Naive thymus-derived CD4-positive, alpha-beta T cell (primary cell): ENCODE measurements around the gene FBXO8. TPM values are rescaled to one million over a fixed set of nuclear protein-coding genes. Genes with fewer than 3 reads are reported as not detected.

Experiments
- ATAC-seq: fragments of 150-1000 bp; cut with Tn5 transposase; 2 replicates; pipeline ENCODE4 v1.10.0; 2021; ENCODE audit warnings: mild to moderate bottlenecking, moderate library complexity
- CTCF ChIA-PET: fragments of 350-600 bp; sonication (Branson Sonifier 250); formaldehyde crosslinking; loops from one replicate; lab custom pipeline; 2021; ENCODE audit warnings: antibody characterized with exemption; lab: Charles Lee
- POLR2A ChIA-PET: fragments of 350-600 bp; sonication (Branson Sonifier 250); formaldehyde crosslinking; loops from one replicate; lab custom pipeline; 2021; ENCODE audit warnings: antibody characterized with exemption, inconsistent platforms; lab: Charles Lee
- DNase-seq, 9 donors: peaks; one replicate each; pipeline versions ENCODE4 v3.0.0 to v3.0.0-alpha.2; 2020 to 2022; ENCODE audit warnings: mixed read lengths in 1 of 9
- H3K27ac ChIP-seq: one replicate; pipeline ENCODE4 v1.7.0; 2013; ENCODE audit warnings: mild to moderate bottlenecking, low read depth, low read length, moderate library complexity
- H3K27me3 ChIP-seq, 2 donors: one replicate each; pipeline ENCODE4 v1.7.0; 2013; ENCODE audit warnings: low read length in 2 of 2, mild to moderate bottlenecking in 2 of 2, moderate library complexity in 2 of 2; ENCODE audit not compliant: control insufficient read depth in 2 of 2, insufficient read depth in 2 of 2
- H3K36me3 ChIP-seq, 3 experiments: 1 replicate in 2 of 3; 2 replicates in 1 of 3; pipeline ENCODE4 v1.7.0; 2013; ENCODE audit warnings: low read length in 3 of 3, mild to moderate bottlenecking in 3 of 3, moderate library complexity in 1 of 3; ENCODE audit not compliant: insufficient read depth in 3 of 3, control insufficient read depth in 2 of 3
- H3K4me1 ChIP-seq, 2 donors: one replicate each; pipeline ENCODE4 v1.7.0; 2013; ENCODE audit warnings: low read length in 2 of 2, mild to moderate bottlenecking in 2 of 2, moderate library complexity in 1 of 2; ENCODE audit not compliant: control insufficient read depth in 2 of 2, insufficient read depth in 2 of 2
- H3K4me3 ChIP-seq: 2 replicates; pipeline ENCODE4 v1.7.0; 2013; ENCODE audit warnings: mild to moderate bottlenecking, low read length
- H3K9me3 ChIP-seq, 3 experiments: 1 replicate in 2 of 3; 2 replicates in 1 of 3; pipeline ENCODE4 v1.7.0; 2013; ENCODE audit warnings: low read length in 3 of 3; ENCODE audit not compliant: control insufficient read depth in 2 of 3
- H3K27ac Mint-ChIP-seq, 9 donors: one replicate each; pipeline ENCODE4 v1.8.0; 2020 to 2022; ENCODE audit warnings: mixed read lengths in 9 of 9, mild to moderate bottlenecking in 8 of 9, moderate library complexity in 5 of 9, inconsistent platforms in 2 of 9
- H3K27me3 Mint-ChIP-seq, 5 donors: one replicate each; pipeline ENCODE4 v1.8.0; 2021 to 2022; ENCODE audit warnings: mixed read lengths in 5 of 5, mild to moderate bottlenecking in 1 of 5
- H3K36me3 Mint-ChIP-seq, 5 donors: one replicate each; pipeline ENCODE4 v1.8.0; 2020 to 2022; ENCODE audit warnings: mixed read lengths in 5 of 5, mild to moderate bottlenecking in 3 of 5, inconsistent platforms in 1 of 5
- H3K4me1 Mint-ChIP-seq, 7 donors: one replicate each; pipeline ENCODE4 v1.8.0; 2020 to 2022; ENCODE audit warnings: mixed read lengths in 7 of 7, mild to moderate bottlenecking in 3 of 7, inconsistent platforms in 1 of 7
- H3K4me3 Mint-ChIP-seq, 10 donors: one replicate each; pipeline ENCODE4 v1.8.0; 2020 to 2022; ENCODE audit warnings: mild to moderate bottlenecking in 10 of 10, mixed read lengths in 10 of 10, moderate library complexity in 6 of 10, inconsistent platforms in 2 of 10
- H3K9me3 Mint-ChIP-seq, 11 donors: one replicate each; pipeline ENCODE4 v1.8.0; 2020 to 2022; ENCODE audit warnings: mixed read lengths in 11 of 11, mild to moderate bottlenecking in 4 of 11, inconsistent platforms in 1 of 11, moderate library complexity in 1 of 11
- intact Hi-C, 2 donors: fragments of 100-400 bp; cut with micrococcal nuclease; formaldehyde crosslinking; loops; one replicate each; pipeline ENCODE4 v1.15.1; 2023
- polyA plus RNA-seq, 2 donors: library from polyadenylated mRNA; unstranded; fragments of 300-500 nt; fragmentation: Illumina TruSeq; gene quantifications; one replicate each; pipeline ENCODE4 v1.2.3, GENCODE V29; 2021
- total RNA-seq, 6 experiments: library from RNA in 5 of 6; stranded (reverse) in 5 of 6; gene quantifications; 1 replicate in 5 of 6; 2 replicates in 1 of 6; pipeline ENCODE4 v1.2.3 and lab custom pipeline; 2021 to 2026

Gene FBXO8
- total and polyA plus RNA-seq, 7 experiments from 2014 or later: 10.4 to 25.7 (median 17.3) TPM

DNA sequence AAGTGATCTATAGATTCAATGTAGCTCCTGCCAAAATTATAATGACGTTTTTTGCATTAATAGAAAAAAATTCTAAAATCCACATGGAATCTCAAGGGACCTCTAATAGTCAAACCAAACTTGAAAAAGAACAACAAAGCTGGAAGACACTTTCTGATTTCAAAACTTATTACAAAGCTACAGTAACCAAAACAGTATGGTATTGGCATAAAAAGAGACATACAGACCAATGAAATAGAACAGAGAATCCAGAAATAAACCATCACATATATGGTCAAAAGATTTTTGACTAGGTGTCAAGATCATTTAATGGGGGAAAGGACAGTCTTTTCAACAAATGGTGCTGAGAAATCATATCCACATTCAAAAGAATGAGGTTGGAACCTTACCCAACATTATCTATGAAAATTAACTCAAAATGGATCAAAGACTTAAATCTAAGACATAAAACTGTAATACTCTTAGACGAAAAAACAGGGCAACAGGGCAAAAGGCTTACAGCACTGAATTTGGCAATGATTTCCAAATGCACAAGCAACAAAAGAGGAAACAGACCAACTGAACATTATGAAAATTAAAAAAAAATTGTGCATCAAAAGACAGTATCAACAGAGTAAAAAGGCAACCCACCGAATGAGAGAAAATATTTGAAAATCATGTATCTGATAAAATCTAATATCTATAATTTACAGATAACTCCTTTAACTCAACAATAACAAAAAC is 3.9 kb downstream of the FBXO8 start:
- Histone ChIP-seq H3K9me3 (peaks cover 0 to 4% (median 0%) of the 10 kb centered on the region in 3 experiments), H3K36me3 (peaks cover 0 to 11% (median 0%) of the 10 kb centered on the region in 3 experiments), H3K4me3 (no peak overlapping the region), H3K27ac (no peak overlapping the region), H3K27me3 (no peaks in the 10 kb centered on the region), H3K4me1 (peaks cover 20 to 21% of the 10 kb centered on the region in 2 donors)
- ChIA-PET CTCF (interaction anchor here (1.4 kb wide), 1 partner anchor 13 kb away, joined by 3 read pairs; no protein-coding TSS in a partner anchor), POLR2A (no interaction called here)
- no peak overlapping the region for H3K27ac Mint-ChIP-seq
- peaks cover 0 to 24% (median 17%) of the 10 kb centered on the region in 5 donors for H3K36me3 Mint-ChIP-seq
- no peaks in the 10 kb centered on the region for H3K27me3 Mint-ChIP-seq
- no peak for ATAC-seq
- no peak for DNase-seq
- peak overlapping the region in 6 of 10 donors; percentile 7 to 91 (median 40) for H3K4me3 Mint-ChIP-seq
- H3K4me1 Mint-ChIP-seq: peaks cover 39 to 84% (median 77%) of the 10 kb centered on the region in 7 donors
- H3K9me3 Mint-ChIP-seq: peaks cover 0 to 6% (median 0%) of the 10 kb centered on the region in 11 donors
- intact Hi-C loops: loop anchor here in 1 of 2 donors (5.0 to 10.0 kb wide), 4 partner anchors 57 to 1918 kb away; partner anchors contain the start of gene SPATA4

DNA sequence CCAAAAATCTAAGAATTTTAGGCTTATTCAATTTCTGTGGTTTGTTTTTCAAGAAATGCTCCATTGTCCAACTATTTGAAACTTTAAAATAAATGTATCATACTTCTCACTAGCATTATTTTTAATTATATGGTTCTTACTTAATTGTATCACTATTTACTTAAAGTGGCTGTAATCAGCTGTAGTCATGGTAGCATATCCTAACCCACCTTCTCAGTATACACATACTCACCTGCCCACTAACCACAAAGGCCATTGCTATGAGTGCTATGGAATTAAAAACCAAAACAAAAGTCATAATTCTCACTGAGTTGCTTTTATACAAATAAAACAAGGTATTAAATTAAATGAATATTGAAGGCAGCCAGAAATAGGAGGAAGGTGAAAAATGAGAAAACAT is 5.0 kb downstream of the FBXO8 start:
- no peak for DNase-seq
- H3K4me1 ChIP-seq: peaks cover 17 to 18% of the 10 kb centered on the region in 2 donors
- Mint-ChIP-seq H3K36me3 (peaks cover 0 to 32% (median 17%) of the 10 kb centered on the region in 5 donors), H3K27ac (no peak overlapping the region), H3K9me3 (peaks cover 0 to 6% (median 0%) of the 10 kb centered on the region in 11 donors), H3K27me3 (no peaks in the 10 kb centered on the region), H3K4me3 (peak overlapping the region in 3 of 10 donors; percentile 19 to 91 (median 53)), H3K4me1 (peaks cover 39 to 88% (median 78%) of the 10 kb centered on the region in 7 donors)
- no peak for ATAC-seq
- no peaks in the 10 kb centered on the region for H3K27me3 ChIP-seq
- intact Hi-C loops: no loop called here
- H3K36me3 ChIP-seq: peaks cover 0 to 4% (median 0%) of the 10 kb centered on the region in 3 experiments
- H3K4me3 ChIP-seq: no peak overlapping the region
- H3K27ac ChIP-seq: no peak overlapping the region
- CTCF ChIA-PET: interaction anchor here (1.4 kb wide), 1 partner anchor 12 kb away, joined by 3 read pairs; no protein-coding TSS in a partner anchor
- POLR2A ChIA-PET: no interaction called here
- H3K9me3 ChIP-seq: peaks cover 0 to 4% (median 0%) of the 10 kb centered on the region in 3 experiments

- ChIA-PET CTCF (no interaction called here), POLR2A (interaction anchor here (0.6 kb wide), 1 partner anchor 1255 kb away, joined by 3 read pairs; no protein-coding TSS in a partner anchor)
- Histone ChIP-seq H3K36me3 (no peaks in the 10 kb centered on the region), H3K27ac (no peak overlapping the region), H3K4me1 (peaks cover 15 to 16% of the 10 kb centered on the region in 2 donors), H3K9me3 (peaks cover 0 to 4% (median 0%) of the 10 kb centered on the region in 3 experiments), H3K4me3 (no peak overlapping the region), H3K27me3 (no peaks in the 10 kb centered on the region)
- intact Hi-C loops: no loop called here
- no peak for DNase-seq
- Mint-ChIP-seq H3K36me3 (peaks cover 0 to 41% (median 17%) of the 10 kb centered on the region in 5 donors), H3K9me3 (peaks cover 0 to 6% (median 0%) of the 10 kb centered on the region in 11 donors), H3K4me1 (peaks cover 40 to 89% (median 82%) of the 10 kb centered on the region in 7 donors), H3K27ac (peak overlapping the region in 2 of 9 donors; percentile 25 to 37), H3K27me3 (no peaks in the 10 kb centered on the region), H3K4me3 (peak overlapping the region in 2 of 10 donors; percentile 5 to 91)
- ATAC-seq: no peak
Measured at GRCh38 chr4:174277433-174277832, 6.0 kb downstream of the FBXO8 start.

DNA sequence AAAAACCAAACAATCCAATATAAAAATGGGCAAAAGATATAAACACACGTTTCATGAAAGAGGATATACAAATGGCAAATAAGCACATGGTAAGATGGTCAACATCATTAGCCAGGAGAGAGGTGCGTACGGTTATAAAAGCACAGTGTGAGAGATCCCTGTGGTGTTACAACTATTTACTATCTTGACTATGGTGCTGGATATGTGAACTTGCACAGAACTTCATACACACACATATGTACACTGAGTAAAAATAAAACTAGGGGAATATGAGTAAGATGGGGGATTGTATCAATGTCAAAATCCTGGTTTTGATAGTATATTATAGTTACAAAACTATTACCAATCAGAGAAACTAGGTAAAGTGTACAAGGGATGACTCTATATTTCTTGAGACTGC is 8.4 kb downstream of the FBXO8 start:
- ChIA-PET CTCF (no interaction called here), POLR2A (no interaction called here)
- H3K9me3 ChIP-seq: peaks cover 0 to 4% (median 0%) of the 10 kb centered on the region in 3 experiments
- H3K4me3 ChIP-seq: no peak overlapping the region
- H3K4me1 Mint-ChIP-seq: peaks cover 19 to 81% (median 74%) of the 10 kb centered on the region in 7 donors
- H3K4me3 Mint-ChIP-seq: no peak overlapping the region
- H3K9me3 Mint-ChIP-seq: peaks cover 0 to 6% (median 0%) of the 10 kb centered on the region in 11 donors
- no peaks in the 10 kb centered on the region for H3K27me3 Mint-ChIP-seq
- H3K27ac ChIP-seq: no peak overlapping the region
- no peak overlapping the region for H3K27ac Mint-ChIP-seq
- H3K27me3 ChIP-seq: no peaks in the 10 kb centered on the region
- H3K36me3 Mint-ChIP-seq: peaks cover 0 to 43% (median 14%) of the 10 kb centered on the region in 5 donors
- intact Hi-C loops: no loop called here
- DNase-seq (no peak), ATAC-seq (no peak)
- no peaks in the 10 kb centered on the region for H3K36me3 ChIP-seq
- peaks cover 3 to 8% of the 10 kb centered on the region in 2 donors for H3K4me1 ChIP-seq

DNA sequence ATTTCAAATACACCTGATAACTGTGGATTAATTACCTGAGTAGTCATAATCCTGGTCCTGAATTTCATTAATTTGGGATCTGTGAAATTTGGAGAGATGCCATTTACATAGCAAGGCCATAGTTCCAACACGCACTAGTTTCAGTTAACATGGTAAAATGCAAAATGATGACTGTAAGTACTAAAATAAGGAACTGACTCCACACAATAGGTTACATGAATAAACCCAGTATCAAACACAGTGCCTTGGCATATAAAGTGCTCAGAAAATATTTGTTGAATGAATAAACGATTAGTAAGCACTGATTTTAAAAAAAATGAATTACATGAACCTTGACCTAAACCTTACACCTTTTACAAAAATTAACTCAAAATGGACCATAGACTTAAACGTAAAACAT is 9.0 kb downstream of the FBXO8 start:
- no peak overlapping the region for H3K27ac ChIP-seq
- H3K36me3 Mint-ChIP-seq: peaks cover 0 to 36% (median 10%) of the 10 kb centered on the region in 5 donors
- no peak overlapping the region for H3K4me3 ChIP-seq
- no peak overlapping the region for H3K27ac Mint-ChIP-seq
- no peaks in the 10 kb centered on the region for H3K36me3 ChIP-seq
- peaks cover 3 to 5% of the 10 kb centered on the region in 2 donors for H3K4me1 ChIP-seq
- H3K4me3 Mint-ChIP-seq: no peak overlapping the region
- peaks cover 0 to under 1% (median 0%) of the 10 kb centered on the region in 3 experiments for H3K9me3 ChIP-seq
- no peaks in the 10 kb centered on the region for H3K27me3 ChIP-seq
- CTCF ChIA-PET: no interaction called here
- H3K27me3 Mint-ChIP-seq: no peaks in the 10 kb centered on the region
- intact Hi-C loops: no loop called here
- H3K4me1 Mint-ChIP-seq: peaks cover 13 to 75% (median 67%) of the 10 kb centered on the region in 7 donors
- POLR2A ChIA-PET: no interaction called here
- ATAC-seq: no peak
- H3K9me3 Mint-ChIP-seq: peaks cover 0 to 3% (median 0%) of the 10 kb centered on the region in 11 donors
- no peak for DNase-seq

GRCh38 chr4:174273930-174274329 is 9.5 kb downstream of the FBXO8 start:
- peaks cover 0 to 33% (median 5%) of the 10 kb centered on the region in 5 donors for H3K36me3 Mint-ChIP-seq
- Histone ChIP-seq H3K9me3 (no peaks in the 10 kb centered on the region), H3K27me3 (no peaks in the 10 kb centered on the region), H3K36me3 (no peaks in the 10 kb centered on the region), H3K4me3 (no peak overlapping the region), H3K4me1 (peaks cover 3 to 5% of the 10 kb centered on the region in 2 donors), H3K27ac (no peak overlapping the region)
- intact Hi-C loops: loop anchor here in 1 of 2 donors (2.0 kb wide), 1 partner anchor 21 kb away; no protein-coding TSS in a partner anchor
- no peaks in the 10 kb centered on the region for H3K27me3 Mint-ChIP-seq
- no peak overlapping the region for H3K27ac Mint-ChIP-seq
- no peak for DNase-seq
- H3K4me1 Mint-ChIP-seq: peaks cover 8 to 70% (median 62%) of the 10 kb centered on the region in 7 donors
- no peaks in the 10 kb centered on the region for H3K9me3 Mint-ChIP-seq
- ChIA-PET CTCF (no interaction called here), POLR2A (interaction anchor here (1.2 kb wide), 1 partner anchor 10 kb away, joined by 3 read pairs; no protein-coding TSS in a partner anchor)
- no peak overlapping the region for H3K4me3 Mint-ChIP-seq
- ATAC-seq: no peak
